EH (cell line): ENCODE measurements around the gene PTPN4.
"Not testable (repeated sequence)": the region's sequence is repeated elsewhere in the genome, so short reads cannot be mapped to it uniquely, and the experiment has no call there.

Experiments
- DNase-seq: peaks from one replicate; pipeline ENCODE4 v3.0.0-alpha.2; 2015; ENCODE audit warnings: low read depth

PTPN4 gene

GRCh38 chr2:120017201-120017600, 257.5 kb downstream of the PTPN4 start:
- DNase-seq, result no peak

GRCh38 chr2:120018549-120018948, 258.8 kb downstream of the PTPN4 start:
- DNase-seq, result no peak

GRCh38 chr2:120020554-120020953, 260.8 kb downstream of the PTPN4 start:
- peak; percentile 29 for DNase-seq

- DNase-seq, result not testable (repeated sequence)
These were observed 262.8 kb downstream of the PTPN4 start for GRCh38 chr2:120022505-120022904.

- no peak for DNase-seq
These were observed 267.2 kb downstream of the PTPN4 start for GRCh38 chr2:120026890-120027289.

- DNase-seq, result no peak
These were observed 269.1 kb downstream of the PTPN4 start for GRCh38 chr2:120028795-120029194.

GRCh38 chr2:120029672-120030640, 270.2 kb downstream of the PTPN4 start:
- DNase-seq, result no peak

GRCh38 chr2:120032297-120032696, 272.6 kb downstream of the PTPN4 start:
- no peak for DNase-seq
